Mesenchymal stem cell (in vitro differentiated cells and primary cell): ENCODE results near the gene JAKMIP1.

Source experiments
- DNase-seq: peaks from one replicate; pipeline ENCODE4 v3.0.0-alpha.2; 2013
- H2AFZ ChIP-seq: one replicate; pipeline ENCODE4 v1.6.1; 2013; ENCODE audit warnings: low read depth, mild to moderate bottlenecking, control low read depth, inconsistent platforms, low read length, moderate library complexity
- H2AK5ac ChIP-seq: 2 replicates; pipeline ENCODE4 v1.6.1; 2013; ENCODE audit warnings: low read length, moderate library complexity, mild to moderate bottlenecking, inconsistent platforms; ENCODE audit not compliant: severe bottlenecking
- H2BK120ac ChIP-seq: one replicate; pipeline ENCODE4 v1.6.1; 2013; ENCODE audit warnings: low read depth, mild to moderate bottlenecking, inconsistent platforms, low read length, moderate library complexity
- H2BK12ac ChIP-seq, 2 experiments: one replicate each; pipeline ENCODE4 v1.6.1; 2013; ENCODE audit warnings: inconsistent platforms in 2 of 2, low read length in 2 of 2, mild to moderate bottlenecking in 2 of 2, moderate library complexity in 2 of 2, control low read depth in 1 of 2
- H2BK15ac ChIP-seq: one replicate; pipeline ENCODE4 v1.6.1; 2013; ENCODE audit warnings: mild to moderate bottlenecking, low read depth, inconsistent platforms; ENCODE audit not compliant: poor library complexity, severe bottlenecking
- H2BK5ac ChIP-seq: 2 replicates; pipeline ENCODE4 v1.6.1; 2013; ENCODE audit warnings: low read depth, mild to moderate bottlenecking, low read length, control low read depth, inconsistent platforms; ENCODE audit not compliant: poor library complexity, severe bottlenecking
- H3K14ac ChIP-seq, 2 experiments: one replicate each; pipeline ENCODE4 v1.6.1; 2013; ENCODE audit warnings: inconsistent platforms in 2 of 2, low read length in 2 of 2, control low read depth in 1 of 2, mild to moderate bottlenecking in 1 of 2, moderate library complexity in 1 of 2
- H3K18ac ChIP-seq, 2 experiments: one replicate each; pipeline ENCODE4 v1.6.1; 2013; ENCODE audit warnings: inconsistent platforms in 2 of 2, low read length in 2 of 2, control low read depth in 1 of 2, low read depth in 1 of 2, mild to moderate bottlenecking in 1 of 2
- H3K23ac ChIP-seq, 2 experiments: one replicate each; pipeline ENCODE4 v1.6.1; 2013; ENCODE audit warnings: inconsistent platforms in 2 of 2, low read length in 2 of 2, mild to moderate bottlenecking in 2 of 2, moderate library complexity in 2 of 2, control low read depth in 1 of 2
- H3K27ac ChIP-seq: 2 replicates; pipeline ENCODE4 v1.5.1; 2013; ENCODE audit warnings: mild to moderate bottlenecking, moderate library complexity, low read length, control low read depth, inconsistent platforms; ENCODE audit not compliant: poor library complexity, severe bottlenecking
- H3K27me3 ChIP-seq, 2 experiments: 2 replicates each; pipeline versions ENCODE4 v1.6.1 to v1.7.0; 2013; ENCODE audit warnings: low read length in 2 of 2, mild to moderate bottlenecking in 2 of 2, moderate library complexity in 2 of 2, control low read depth in 1 of 2, inconsistent platforms in 1 of 2; ENCODE audit not compliant: control insufficient read depth in 1 of 2, insufficient read depth in 1 of 2
- H3K36me3 ChIP-seq, 2 experiments: 2 replicates each; pipeline versions ENCODE4 v1.6.1 to v1.7.0; 2013; ENCODE audit warnings: low read length in 2 of 2, control low read depth in 1 of 2, inconsistent platforms in 1 of 2, low read depth in 1 of 2, mild to moderate bottlenecking in 1 of 2; ENCODE audit not compliant: insufficient read depth in 2 of 2, control insufficient read depth in 1 of 2
- H3K4ac ChIP-seq, 2 experiments: one replicate each; pipeline ENCODE4 v1.6.1; 2013; ENCODE audit warnings: inconsistent platforms in 2 of 2, low read length in 2 of 2, mild to moderate bottlenecking in 2 of 2, moderate library complexity in 2 of 2, control low read depth in 1 of 2, low read depth in 1 of 2
- H3K4me1 ChIP-seq: 2 replicates; pipeline ENCODE4 v1.6.1; 2013; ENCODE audit warnings: low read depth, low read length, control low read depth; ENCODE audit not compliant: control insufficient read depth, insufficient read depth
- H3K4me2 ChIP-seq: 2 replicates; pipeline ENCODE4 v1.6.1; 2013; ENCODE audit warnings: low read length, mild to moderate bottlenecking, inconsistent platforms; ENCODE audit not compliant: poor library complexity, severe bottlenecking
- H3K4me3 ChIP-seq, 2 experiments: 2 replicates each; pipeline versions ENCODE4 v1.5.1 to v1.7.0; 2013; ENCODE audit warnings: low read length in 2 of 2, mild to moderate bottlenecking in 2 of 2, control low read depth in 1 of 2, low read depth in 1 of 2; ENCODE audit not compliant: insufficient read depth in 1 of 2
- H3K79me1 ChIP-seq: replicated peaks from 2 replicates; pipeline ENCODE4 v1.6.1; 2013; ENCODE audit warnings: mild to moderate bottlenecking, control low read depth, low read length, inconsistent platforms; ENCODE audit not compliant: poor library complexity, severe bottlenecking
- H3K9ac ChIP-seq: 2 replicates; pipeline ENCODE4 v1.7.0; 2013; ENCODE audit warnings: mild to moderate bottlenecking, low read length, moderate library complexity
- H3K9me3 ChIP-seq: 2 replicates; pipeline ENCODE4 v1.7.0; 2013; ENCODE audit warnings: mild to moderate bottlenecking, low read length; ENCODE audit not compliant: control insufficient read depth
- H4K8ac ChIP-seq: one replicate; pipeline ENCODE4 v1.6.1; 2013; ENCODE audit warnings: inconsistent platforms, mild to moderate bottlenecking, low read length, moderate library complexity
- H4K91ac ChIP-seq: one replicate; pipeline ENCODE4 v1.6.1; 2013; ENCODE audit warnings: mild to moderate bottlenecking, low read length, inconsistent platforms
- WGBS: methylation state at CpG from one replicate; pipeline ENCODE4 v1.1.7; 2013; ENCODE audit warnings: mixed read lengths; 5-methylcytosine and 5-hydroxymethylcytosine counted together

JAKMIP1 gene

GRCh38 chr4:6024313-6024960 is 175.9 kb downstream of the JAKMIP1 start:
- Histone ChIP-seq H3K18ac (no peak overlapping the region), H3K14ac (no peak overlapping the region), H2AFZ (no peak overlapping the region), H3K4me3 (no peak overlapping the region), H3K27ac (no peak overlapping the region), H3K9ac (no peak overlapping the region), H2BK5ac (no peak overlapping the region), H2BK15ac (no peak overlapping the region), H4K91ac (no peak overlapping the region), H3K27me3 (peaks cover 12 to 51% of the 10 kb centered on the region in 2 experiments), H3K9me3 (no peaks in the 10 kb centered on the region), H4K8ac (no peak overlapping the region), H3K79me1 (no peaks in the 10 kb centered on the region), H2AK5ac (no peak overlapping the region), H2BK120ac (no peak overlapping the region), H3K4me1 (no peaks in the 10 kb centered on the region), H2BK12ac (no peak overlapping the region), H3K36me3 (no peaks in the 10 kb centered on the region), H3K23ac (no peak overlapping the region), H3K4ac (no peak overlapping the region), H3K4me2 (no peak overlapping the region)
- 80% methylated on average over 16 of the region's 20 CpGs for WGBS
- DNase-seq, result no peak

DNA sequence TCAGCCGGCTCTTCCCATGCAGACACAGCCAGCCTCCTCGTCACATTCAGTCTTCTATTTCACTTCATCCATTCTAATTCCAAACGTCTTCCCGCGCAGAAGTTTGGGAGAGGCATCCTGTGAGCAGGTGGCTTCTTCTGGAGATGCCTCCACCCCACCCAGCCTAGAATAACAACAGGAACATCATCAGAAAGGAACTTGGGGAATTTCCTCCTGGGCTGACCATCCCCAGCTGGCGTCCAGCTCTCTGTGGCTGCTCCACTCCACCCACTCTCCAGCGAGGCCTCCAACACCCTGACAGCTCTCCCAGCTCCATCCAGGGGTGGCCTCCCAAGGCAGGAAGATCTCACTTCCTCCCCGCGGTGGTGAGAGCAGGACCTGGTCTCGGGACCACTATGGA is 176.6 kb downstream of the JAKMIP1 start:
- no peaks in the 10 kb centered on the region for H3K9me3 ChIP-seq
- H3K23ac ChIP-seq, result no peak overlapping the region
- H2AFZ ChIP-seq, result no peak overlapping the region
- H4K8ac ChIP-seq, result no peak overlapping the region
- DNase-seq, result no peak
- H3K4me3 ChIP-seq, result no peak overlapping the region
- no peak overlapping the region for H2BK5ac ChIP-seq
- peaks cover 12 to 49% of the 10 kb centered on the region in 2 experiments for H3K27me3 ChIP-seq
- no peak overlapping the region for H3K27ac ChIP-seq
- H3K9ac ChIP-seq, result no peak overlapping the region
- H3K14ac ChIP-seq, result no peak overlapping the region
- no peaks in the 10 kb centered on the region for H3K4me1 ChIP-seq
- no peak overlapping the region for H2BK15ac ChIP-seq
- no peak overlapping the region for H2BK120ac ChIP-seq
- H2BK12ac ChIP-seq, result no peak overlapping the region
- H3K4me2 ChIP-seq, result no peak overlapping the region
- WGBS, result 85% methylated on average over 10 of the region's 10 CpGs
- H3K18ac ChIP-seq, result no peak overlapping the region
- no peaks in the 10 kb centered on the region for H3K36me3 ChIP-seq
- H4K91ac ChIP-seq, result no peak overlapping the region
- H3K4ac ChIP-seq, result no peak overlapping the region
- no peak overlapping the region for H2AK5ac ChIP-seq
- H3K79me1 ChIP-seq, result no peaks in the 10 kb centered on the region

DNA sequence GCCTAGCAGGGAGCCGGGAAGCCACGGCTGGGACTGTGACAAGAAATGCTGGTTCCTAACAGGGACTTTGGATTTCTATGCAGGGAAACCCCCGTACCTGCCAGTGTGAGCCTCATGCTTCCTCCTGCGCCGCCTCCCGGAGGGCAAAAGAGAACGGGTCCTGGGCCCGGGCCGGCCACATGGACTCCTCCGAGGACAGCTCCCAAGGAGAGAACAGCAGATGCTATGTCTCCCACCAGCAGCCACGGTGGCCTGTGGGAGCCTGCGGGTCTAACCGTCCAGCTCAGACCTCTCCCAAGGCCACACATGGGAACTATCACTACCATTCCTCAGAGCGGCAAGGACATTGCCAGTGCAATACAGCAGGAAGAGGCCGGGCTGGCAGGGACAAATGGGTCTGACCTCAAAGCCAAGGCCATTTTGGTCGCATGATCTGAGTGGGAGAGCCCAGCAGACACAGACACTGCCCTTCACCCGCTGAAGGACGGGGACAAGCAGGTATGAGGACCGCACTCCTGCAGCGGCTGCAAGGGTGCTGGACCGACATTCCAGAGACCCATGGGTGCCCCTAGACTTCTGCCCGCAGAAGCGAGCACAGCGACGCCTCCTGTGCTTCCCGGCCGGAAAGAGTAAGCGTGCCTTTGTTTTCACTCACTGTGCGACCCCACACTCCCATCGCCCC is 177.6 kb downstream of the JAKMIP1 start:
- peaks cover 13 to 51% of the 10 kb centered on the region in 2 experiments for H3K27me3 ChIP-seq
- H2AK5ac ChIP-seq, result no peak overlapping the region
- H2BK12ac ChIP-seq, result no peak overlapping the region
- no peak overlapping the region for H2BK120ac ChIP-seq
- H4K91ac ChIP-seq, result no peak overlapping the region
- H3K4me3 ChIP-seq, result no peak overlapping the region
- H3K14ac ChIP-seq, result no peak overlapping the region
- no peak overlapping the region for H2BK5ac ChIP-seq
- no peaks in the 10 kb centered on the region for H3K4me1 ChIP-seq
- H2BK15ac ChIP-seq, result no peak overlapping the region
- H2AFZ ChIP-seq, result no peak overlapping the region
- 89% methylated on average over 30 of the region's 30 CpGs for WGBS
- no peak overlapping the region for H3K4ac ChIP-seq
- no peak overlapping the region for H3K4me2 ChIP-seq
- no peak overlapping the region for H3K18ac ChIP-seq
- DNase-seq, result no peak
- H4K8ac ChIP-seq, result no peak overlapping the region
- no peak overlapping the region for H3K27ac ChIP-seq
- no peaks in the 10 kb centered on the region for H3K9me3 ChIP-seq
- H3K9ac ChIP-seq, result no peak overlapping the region
- no peaks in the 10 kb centered on the region for H3K79me1 ChIP-seq
- H3K23ac ChIP-seq, result no peak overlapping the region
- no peaks in the 10 kb centered on the region for H3K36me3 ChIP-seq

GRCh38 chr4:6021831-6022606 is 178.3 kb downstream of the JAKMIP1 start:
- Histone ChIP-seq H3K4me2 (no peak overlapping the region), H3K9ac (no peak overlapping the region), H3K36me3 (no peaks in the 10 kb centered on the region), H2AFZ (no peak overlapping the region), H3K27ac (no peak overlapping the region), H3K79me1 (no peaks in the 10 kb centered on the region), H2BK12ac (no peak overlapping the region), H2BK5ac (no peak overlapping the region), H3K4me3 (no peak overlapping the region), H4K8ac (no peak overlapping the region), H3K18ac (no peak overlapping the region), H3K23ac (no peak overlapping the region), H3K4ac (no peak overlapping the region), H2BK15ac (no peak overlapping the region), H3K9me3 (no peaks in the 10 kb centered on the region), H3K14ac (no peak overlapping the region), H3K27me3 (peaks cover 17 to 51% of the 10 kb centered on the region in 2 experiments), H2BK120ac (no peak overlapping the region), H3K4me1 (no peaks in the 10 kb centered on the region), H2AK5ac (no peak overlapping the region), H4K91ac (no peak overlapping the region)
- no peak for DNase-seq
- 82% methylated on average over 20 of the region's 20 CpGs for WGBS
